WTC11 (cell line): ENCODE measurements around the gene FAM3C. TPM values are rescaled to one million over a fixed set of nuclear protein-coding genes. Genes with fewer than 3 reads are reported as not detected.

Experiments
- ATAC-seq: fragments of 200-7000 bp; cut with Tn5 transposase; 2 replicates; pipeline ENCODE4 v1.10.0; 2021; ENCODE audit warnings: mild to moderate bottlenecking, moderate library complexity
- CTCF ChIA-PET: fragments of 300-600 bp; sonication (Branson Sonifier 250); formaldehyde crosslinking; loops from one replicate; lab custom pipeline; 2021; ENCODE audit warnings: antibody characterized with exemption; lab: Charles Lee
- POLR2A ChIA-PET: fragments of 350-600 bp; sonication (Branson Sonifier 250); formaldehyde crosslinking; loops from one replicate; lab custom pipeline; 2021; ENCODE audit warnings: antibody characterized with exemption; lab: Charles Lee
- DNase-seq: peaks from one replicate; pipeline ENCODE4 v3.0.0; 2021; ENCODE audit warnings: low spot score
- H3K27ac Mint-ChIP-seq: 2 replicates; pipeline ENCODE4 v1.8.0; 2021; ENCODE audit warnings: mixed read lengths
- H3K27me3 Mint-ChIP-seq: 2 replicates; pipeline ENCODE4 v1.8.0; 2021; ENCODE audit warnings: low read depth, mild to moderate bottlenecking, moderate library complexity, mixed read lengths
- H3K36me3 Mint-ChIP-seq: 2 replicates; pipeline ENCODE4 v1.8.0; 2021; ENCODE audit warnings: mixed read lengths
- H3K4me1 Mint-ChIP-seq: 2 replicates; pipeline ENCODE4 v1.8.0; 2022; ENCODE audit warnings: mixed read lengths
- H3K4me3 Mint-ChIP-seq: 2 replicates; pipeline ENCODE4 v1.8.0; 2021; ENCODE audit warnings: mild to moderate bottlenecking, moderate library complexity, mixed read lengths
- H3K9me3 Mint-ChIP-seq: 2 replicates; pipeline ENCODE4 v1.8.0; 2021; ENCODE audit warnings: mixed read lengths
- CREB1 ChIP-seq: sonication (generic); formaldehyde crosslinking; IDR thresholded peaks from 2 replicates; pipeline ENCODE4 v1.8.0; 2023; ENCODE audit warnings: mild to moderate bottlenecking, missing genetic modification reagents
- GABPB1 ChIP-seq: sonication (generic); formaldehyde crosslinking; IDR thresholded peaks from 2 replicates; pipeline ENCODE4 v1.8.1; 2023; ENCODE audit warnings: mild to moderate bottlenecking, missing genetic modification reagents
- KAT7 ChIP-seq: sonication (generic); formaldehyde crosslinking; IDR thresholded peaks from 2 replicates; pipeline ENCODE4 v1.8.1; 2023; ENCODE audit warnings: missing genetic modification reagents, mild to moderate bottlenecking, borderline replicate concordance
- MXD4 ChIP-seq: fragments of 250-450 bp; sonication (Bioruptor Pico); IDR thresholded peaks from 2 replicates; pipeline ENCODE4 v1.8.0; 2021; ENCODE audit warnings: mild to moderate bottlenecking, moderate library complexity, borderline replicate concordance
- NFATC4 ChIP-seq: fragments of 250-450 bp; sonication (Bioruptor Pico); IDR thresholded peaks from 2 replicates; pipeline ENCODE4 v1.9.0; 2021; ENCODE audit warnings: mild to moderate bottlenecking
- RORB ChIP-seq: fragments of 250-450 bp; sonication (Bioruptor Pico); IDR thresholded peaks from 2 replicates; pipeline ENCODE4 v1.9.0; 2021; ENCODE audit warnings: mild to moderate bottlenecking
- TEAD1 ChIP-seq: sonication (generic); formaldehyde crosslinking; IDR thresholded peaks from 2 replicates; pipeline ENCODE4 v1.8.0; 2022; ENCODE audit warnings: mild to moderate bottlenecking, missing genetic modification reagents
- TP53 ChIP-seq: sonication (generic); formaldehyde crosslinking; IDR thresholded peaks from 2 replicates; pipeline ENCODE4 v1.8.1; 2023; ENCODE audit warnings: mild to moderate bottlenecking, missing genetic modification reagents
- ZBTB21 ChIP-seq: sonication (generic); formaldehyde crosslinking; IDR thresholded peaks from 2 replicates; pipeline ENCODE4 v1.8.1; 2023; ENCODE audit warnings: mild to moderate bottlenecking, missing genetic modification reagents, borderline replicate concordance
- ZNF121 ChIP-seq: sonication (generic); formaldehyde crosslinking; IDR thresholded peaks from 2 replicates; pipeline ENCODE4 v1.8.0; 2023; ENCODE audit warnings: missing genetic modification reagents
- ZNF219 ChIP-seq: sonication (generic); formaldehyde crosslinking; IDR thresholded peaks from 2 replicates; pipeline ENCODE4 v1.8.0; 2023; ENCODE audit warnings: missing genetic modification reagents, mild to moderate bottlenecking, borderline replicate concordance
- total RNA-seq: library from RNA; stranded (reverse); gene quantifications from 3 replicates; pipeline ENCODE4 v1.2.3, GENCODE V29; 2021
- TF ChIP-seq, protein P1 (sequence below): fragments of 250-450 bp; sonication (Bioruptor Pico); IDR thresholded peaks from 2 replicates; pipeline ENCODE4 v1.8.0; 2021; ENCODE audit warnings: mild to moderate bottlenecking
- TF ChIP-seq, protein P2 (sequence below): sonication (generic); formaldehyde crosslinking; IDR thresholded peaks from 2 replicates; pipeline ENCODE4 v1.8.0; 2022; ENCODE audit warnings: mild to moderate bottlenecking, missing genetic modification reagents
- TF ChIP-seq, protein P3 (sequence below): sonication (generic); formaldehyde crosslinking; IDR thresholded peaks from 2 replicates; pipeline ENCODE4 v1.8.1; 2023; ENCODE audit warnings: mild to moderate bottlenecking, moderate library complexity, missing genetic modification reagents
- TF ChIP-seq, protein P4 (sequence below): fragments of 200-600 bp; IDR thresholded peaks from 2 replicates; pipeline ENCODE4 v1.8.0; 2022; ENCODE audit warnings: antibody characterized with exemption
- TF ChIP-seq, protein P5 (sequence below): sonication (generic); formaldehyde crosslinking; IDR thresholded peaks from 2 replicates; pipeline ENCODE4 v1.8.1; 2022; ENCODE audit warnings: low read depth, mild to moderate bottlenecking, moderate library complexity, missing genetic modification reagents, borderline replicate concordance

Gene FAM3C
- total RNA-seq, 1 experiment from 2014 or later, result 65.7 TPM

DNA sequence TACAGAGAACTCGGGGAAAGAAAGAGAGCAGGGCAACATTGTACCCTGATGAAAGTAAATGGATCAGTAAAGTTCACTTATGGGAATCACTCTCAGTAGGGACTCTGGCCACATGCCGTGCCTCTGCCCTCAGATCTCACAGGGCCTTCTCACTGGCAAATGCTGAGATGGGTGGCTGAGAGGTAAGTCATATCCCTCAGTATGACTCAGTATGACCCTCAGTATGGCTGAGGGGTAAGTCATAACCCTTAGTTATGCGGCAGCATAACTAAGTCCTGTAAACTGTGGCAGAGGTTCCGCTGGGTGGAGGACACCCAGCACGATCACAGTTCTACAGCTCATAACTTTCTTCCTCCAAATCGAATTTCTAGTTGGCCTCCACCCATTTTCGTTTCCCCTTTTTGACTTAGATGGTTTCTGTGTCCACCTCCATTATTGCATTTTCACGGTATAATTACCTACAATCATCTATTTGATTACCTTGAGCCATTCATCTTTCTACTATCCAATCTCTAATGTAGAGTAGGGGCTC, 93.8 kb downstream of the FAM3C start:
- Mint-ChIP-seq H3K4me1 (peaks cover 17% of the 10 kb centered on the region), H3K27me3 (no peaks in the 10 kb centered on the region), H3K4me3 (no peak overlapping the region), H3K9me3 (no peaks in the 10 kb centered on the region), H3K27ac (no peak overlapping the region), H3K36me3 (no peaks in the 10 kb centered on the region)
- DNase-seq, result no peak
- ChIA-PET POLR2A (no interaction called here), CTCF (no interaction called here)
- ATAC-seq, result no peak
- TF ChIP-seq MXD4 (CRISPR knock-in tag) (no peak), GABPB1 (CRISPR knock-in tag) (no peak), ZNF219 (CRISPR knock-in tag) (no peak)
- TF ChIP-seq, protein P1, sequence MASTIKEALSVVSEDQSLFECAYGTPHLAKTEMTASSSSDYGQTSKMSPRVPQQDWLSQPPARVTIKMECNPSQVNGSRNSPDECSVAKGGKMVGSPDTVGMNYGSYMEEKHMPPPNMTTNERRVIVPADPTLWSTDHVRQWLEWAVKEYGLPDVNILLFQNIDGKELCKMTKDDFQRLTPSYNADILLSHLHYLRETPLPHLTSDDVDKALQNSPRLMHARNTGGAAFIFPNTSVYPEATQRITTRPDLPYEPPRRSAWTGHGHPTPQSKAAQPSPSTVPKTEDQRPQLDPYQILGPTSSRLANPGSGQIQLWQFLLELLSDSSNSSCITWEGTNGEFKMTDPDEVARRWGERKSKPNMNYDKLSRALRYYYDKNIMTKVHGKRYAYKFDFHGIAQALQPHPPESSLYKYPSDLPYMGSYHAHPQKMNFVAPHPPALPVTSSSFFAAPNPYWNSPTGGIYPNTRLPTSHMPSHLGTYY (CRISPR knock-in tag), result no peak
- TF ChIP-seq, protein P2, sequence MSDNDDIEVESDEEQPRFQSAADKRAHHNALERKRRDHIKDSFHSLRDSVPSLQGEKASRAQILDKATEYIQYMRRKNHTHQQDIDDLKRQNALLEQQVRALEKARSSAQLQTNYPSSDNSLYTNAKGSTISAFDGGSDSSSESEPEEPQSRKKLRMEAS (CRISPR knock-in tag), result no peak

DNA sequence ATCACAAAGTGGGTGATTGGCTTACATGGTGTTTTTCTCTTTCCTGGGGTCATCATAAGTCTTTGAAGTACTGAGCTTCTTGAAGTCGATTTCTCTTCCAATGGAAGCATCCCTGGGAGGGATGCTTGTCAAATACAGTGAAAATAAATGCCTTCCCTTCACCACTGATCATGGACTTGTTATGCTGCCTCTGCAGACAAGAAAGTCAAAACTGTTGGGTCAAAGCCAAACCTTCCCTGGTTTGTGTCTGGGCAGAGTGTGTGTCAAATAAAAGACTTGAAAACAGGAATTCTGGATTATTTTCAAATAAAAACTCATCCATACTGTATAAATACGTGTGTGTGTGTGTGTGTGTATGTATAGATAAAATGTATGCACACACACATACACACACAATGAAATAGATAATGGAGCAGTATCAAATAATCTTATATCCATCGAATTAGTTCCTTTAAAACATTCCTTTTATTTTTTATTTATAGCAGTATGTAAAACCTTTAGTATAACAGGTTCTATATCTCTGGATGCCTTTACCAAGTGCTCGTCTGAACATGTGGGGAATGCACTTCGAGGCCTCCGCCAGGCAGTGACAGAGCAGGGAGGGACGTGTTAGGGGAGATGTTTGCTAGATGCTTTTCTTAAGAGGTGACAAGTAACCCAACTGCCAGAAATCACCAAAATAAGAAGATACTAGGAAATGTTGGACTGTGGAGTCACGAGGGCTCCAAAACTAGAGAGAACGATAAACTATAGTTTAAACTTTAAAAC, 94.5 kb downstream of the FAM3C start:
- Mint-ChIP-seq H3K27me3 (no peaks in the 10 kb centered on the region), H3K4me1 (peaks cover 17% of the 10 kb centered on the region), H3K27ac (no peak overlapping the region), H3K4me3 (no peak overlapping the region), H3K9me3 (no peaks in the 10 kb centered on the region), H3K36me3 (no peaks in the 10 kb centered on the region)
- ATAC-seq, result no peak
- no peak for TF ChIP-seq ZNF219 (CRISPR knock-in tag)
- TF ChIP-seq, protein P3, sequence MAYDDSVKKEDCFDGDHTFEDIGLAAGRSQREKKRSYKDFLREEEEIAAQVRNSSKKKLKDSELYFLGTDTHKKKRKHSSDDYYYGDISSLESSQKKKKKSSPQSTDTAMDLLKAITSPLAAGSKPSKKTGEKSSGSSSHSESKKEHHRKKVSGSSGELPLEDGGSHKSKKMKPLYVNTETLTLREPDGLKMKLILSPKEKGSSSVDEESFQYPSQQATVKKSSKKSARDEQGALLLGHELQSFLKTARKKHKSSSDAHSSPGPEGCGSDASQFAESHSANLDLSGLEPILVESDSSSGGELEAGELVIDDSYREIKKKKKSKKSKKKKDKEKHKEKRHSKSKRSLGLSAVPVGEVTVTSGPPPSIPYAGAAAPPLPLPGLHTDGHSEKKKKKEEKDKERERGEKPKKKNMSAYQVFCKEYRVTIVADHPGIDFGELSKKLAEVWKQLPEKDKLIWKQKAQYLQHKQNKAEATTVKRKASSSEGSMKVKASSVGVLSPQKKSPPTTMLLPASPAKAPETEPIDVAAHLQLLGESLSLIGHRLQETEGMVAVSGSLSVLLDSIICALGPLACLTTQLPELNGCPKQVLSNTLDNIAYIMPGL (CRISPR knock-in tag), result no peak
- ChIA-PET POLR2A (no interaction called here), CTCF (no interaction called here)
- DNase-seq, result no peak

DNA sequence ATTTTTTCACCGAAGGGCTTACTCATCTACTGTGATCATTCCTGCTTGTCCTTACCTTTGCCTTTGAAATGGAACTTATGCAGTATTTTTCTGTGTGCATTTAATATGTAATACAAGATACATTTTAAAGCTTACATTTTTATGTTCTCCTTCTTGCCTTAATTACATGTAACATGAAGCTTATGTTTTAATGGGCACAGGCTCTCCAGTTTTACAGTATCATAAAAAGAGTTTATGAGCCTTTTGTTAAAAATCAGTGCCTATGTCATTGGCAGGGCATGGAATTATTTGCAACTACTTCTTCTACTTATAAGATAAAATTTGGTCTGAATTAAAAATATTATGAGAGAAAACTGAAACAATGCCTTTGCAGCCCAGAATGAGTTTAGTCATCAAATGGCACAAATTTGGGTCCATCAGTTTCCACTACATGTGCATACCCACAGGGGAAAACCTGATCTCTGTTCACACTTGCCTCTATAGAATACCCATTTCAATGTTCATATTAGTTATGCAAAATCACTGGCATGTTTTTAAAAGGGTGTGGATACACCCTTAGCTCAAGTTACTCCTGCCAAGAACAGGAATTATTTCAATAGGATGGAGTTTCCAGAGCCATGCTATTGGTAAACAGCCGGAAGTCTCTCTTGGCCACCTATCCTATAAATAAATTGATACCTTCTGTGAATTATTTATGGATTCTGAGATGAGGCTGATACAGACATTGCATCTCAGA, 95.3 kb downstream of the FAM3C start:
- H3K4me3 Mint-ChIP-seq, result no peak overlapping the region
- no peak overlapping the region for H3K27ac Mint-ChIP-seq
- TF ChIP-seq KAT7 (CRISPR knock-in tag) (no peak), NFATC4 (CRISPR knock-in tag) (no peak), TP53 (no peak), ZBTB21 (CRISPR knock-in tag) (no peak), ZNF121 (CRISPR knock-in tag) (no peak), RORB (CRISPR knock-in tag) (no peak), CREB1 (no peak), TEAD1 (CRISPR knock-in tag) (no peak)
- TF ChIP-seq, protein P4, sequence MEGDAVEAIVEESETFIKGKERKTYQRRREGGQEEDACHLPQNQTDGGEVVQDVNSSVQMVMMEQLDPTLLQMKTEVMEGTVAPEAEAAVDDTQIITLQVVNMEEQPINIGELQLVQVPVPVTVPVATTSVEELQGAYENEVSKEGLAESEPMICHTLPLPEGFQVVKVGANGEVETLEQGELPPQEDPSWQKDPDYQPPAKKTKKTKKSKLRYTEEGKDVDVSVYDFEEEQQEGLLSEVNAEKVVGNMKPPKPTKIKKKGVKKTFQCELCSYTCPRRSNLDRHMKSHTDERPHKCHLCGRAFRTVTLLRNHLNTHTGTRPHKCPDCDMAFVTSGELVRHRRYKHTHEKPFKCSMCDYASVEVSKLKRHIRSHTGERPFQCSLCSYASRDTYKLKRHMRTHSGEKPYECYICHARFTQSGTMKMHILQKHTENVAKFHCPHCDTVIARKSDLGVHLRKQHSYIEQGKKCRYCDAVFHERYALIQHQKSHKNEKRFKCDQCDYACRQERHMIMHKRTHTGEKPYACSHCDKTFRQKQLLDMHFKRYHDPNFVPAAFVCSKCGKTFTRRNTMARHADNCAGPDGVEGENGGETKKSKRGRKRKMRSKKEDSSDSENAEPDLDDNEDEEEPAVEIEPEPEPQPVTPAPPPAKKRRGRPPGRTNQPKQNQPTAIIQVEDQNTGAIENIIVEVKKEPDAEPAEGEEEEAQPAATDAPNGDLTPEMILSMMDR, result no peak
- TF ChIP-seq, protein P5, sequence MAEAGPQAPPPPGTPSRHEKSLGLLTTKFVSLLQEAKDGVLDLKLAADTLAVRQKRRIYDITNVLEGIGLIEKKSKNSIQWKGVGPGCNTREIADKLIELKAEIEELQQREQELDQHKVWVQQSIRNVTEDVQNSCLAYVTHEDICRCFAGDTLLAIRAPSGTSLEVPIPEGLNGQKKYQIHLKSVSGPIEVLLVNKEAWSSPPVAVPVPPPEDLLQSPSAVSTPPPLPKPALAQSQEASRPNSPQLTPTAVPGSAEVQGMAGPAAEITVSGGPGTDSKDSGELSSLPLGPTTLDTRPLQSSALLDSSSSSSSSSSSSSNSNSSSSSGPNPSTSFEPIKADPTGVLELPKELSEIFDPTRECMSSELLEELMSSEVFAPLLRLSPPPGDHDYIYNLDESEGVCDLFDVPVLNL (CRISPR knock-in tag), result no peak
- TF ChIP-seq, all 79 proteins: peak for 0
- H3K27me3 Mint-ChIP-seq, result no peaks in the 10 kb centered on the region
- no peaks in the 10 kb centered on the region for H3K36me3 Mint-ChIP-seq
- H3K4me1 Mint-ChIP-seq, result peaks cover 17% of the 10 kb centered on the region
- ChIA-PET POLR2A (no interaction called here), CTCF (interaction anchor here (1.0 to 1.2 kb wide), 2 partner anchors 29 to 95 kb away, joined by 3 to 4 read pairs; partner anchors contain the start of gene FAM3C)
- no peak for DNase-seq
- H3K9me3 Mint-ChIP-seq, result no peaks in the 10 kb centered on the region
- ATAC-seq, result no peak
